Measurements from ENCODE around the gene ATXN7L1.

Gene ATXN7L1

DNA sequence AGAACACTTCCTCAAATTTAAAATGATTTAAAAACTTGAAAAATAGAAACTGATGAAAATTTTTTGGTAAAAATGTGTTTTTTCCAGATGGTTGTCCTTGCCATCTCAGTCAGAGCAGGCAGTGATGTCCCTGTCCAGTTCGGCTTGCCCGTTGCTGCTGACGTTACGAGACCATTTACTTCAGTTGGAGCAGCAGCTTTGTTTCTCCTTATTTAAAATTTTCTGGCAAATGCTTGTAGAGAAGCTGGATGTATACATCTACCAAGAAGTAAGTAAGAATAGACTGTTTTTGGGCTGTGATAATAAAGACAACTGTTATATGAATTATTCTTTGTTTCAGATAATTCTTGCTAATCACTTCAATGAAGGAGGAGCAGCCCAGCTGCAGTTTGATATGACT lies 311.2 kb downstream of the ATXN7L1 start:
- TF ChIP-seq, protein P1, sequence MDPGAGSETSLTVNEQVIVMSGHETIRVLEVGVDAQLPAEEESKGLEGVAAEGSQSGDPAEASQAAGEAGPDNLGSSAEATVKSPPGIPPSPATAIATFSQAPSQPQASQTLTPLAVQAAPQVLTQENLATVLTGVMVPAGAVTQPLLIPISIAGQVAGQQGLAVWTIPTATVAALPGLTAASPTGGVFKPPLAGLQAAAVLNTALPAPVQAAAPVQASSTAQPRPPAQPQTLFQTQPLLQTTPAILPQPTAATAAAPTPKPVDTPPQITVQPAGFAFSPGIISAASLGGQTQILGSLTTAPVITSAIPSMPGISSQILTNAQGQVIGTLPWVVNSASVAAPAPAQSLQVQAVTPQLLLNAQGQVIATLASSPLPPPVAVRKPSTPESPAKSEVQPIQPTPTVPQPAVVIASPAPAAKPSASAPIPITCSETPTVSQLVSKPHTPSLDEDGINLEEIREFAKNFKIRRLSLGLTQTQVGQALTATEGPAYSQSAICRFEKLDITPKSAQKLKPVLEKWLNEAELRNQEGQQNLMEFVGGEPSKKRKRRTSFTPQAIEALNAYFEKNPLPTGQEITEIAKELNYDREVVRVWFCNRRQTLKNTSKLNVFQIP (CRISPR knock-in tag; IDR thresholded peaks at IDR 0.05; ENCODE audit: borderline replicate concordance, low read depth), result no peak
- TF ChIP-seq ZFP3 (CRISPR knock-in tag; IDR thresholded peaks at IDR 0.05), result no peak
- ATAC-seq, result no peak

DNA sequence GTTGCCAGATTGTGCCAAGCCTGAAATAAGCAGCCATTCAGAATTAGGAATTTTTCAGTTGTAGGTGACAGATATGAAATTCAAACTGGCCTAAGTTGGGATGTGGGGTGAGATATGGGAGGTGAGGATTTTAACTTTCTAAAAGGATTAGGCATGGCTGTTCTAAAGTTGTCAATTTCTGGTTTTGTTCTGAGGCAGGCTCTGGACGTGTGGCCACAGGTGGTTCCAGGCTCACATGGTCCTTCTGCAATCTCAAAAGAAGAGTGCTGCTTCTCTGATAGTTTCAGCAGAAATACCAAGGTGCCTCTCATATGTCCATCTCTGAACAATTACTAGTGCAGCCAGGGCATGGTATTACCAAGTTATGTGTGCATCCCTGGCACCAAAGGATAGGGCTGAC lies 316.5 kb downstream of the ATXN7L1 start:
- no peak for ATAC-seq
- TF ChIP-seq, protein P2, sequence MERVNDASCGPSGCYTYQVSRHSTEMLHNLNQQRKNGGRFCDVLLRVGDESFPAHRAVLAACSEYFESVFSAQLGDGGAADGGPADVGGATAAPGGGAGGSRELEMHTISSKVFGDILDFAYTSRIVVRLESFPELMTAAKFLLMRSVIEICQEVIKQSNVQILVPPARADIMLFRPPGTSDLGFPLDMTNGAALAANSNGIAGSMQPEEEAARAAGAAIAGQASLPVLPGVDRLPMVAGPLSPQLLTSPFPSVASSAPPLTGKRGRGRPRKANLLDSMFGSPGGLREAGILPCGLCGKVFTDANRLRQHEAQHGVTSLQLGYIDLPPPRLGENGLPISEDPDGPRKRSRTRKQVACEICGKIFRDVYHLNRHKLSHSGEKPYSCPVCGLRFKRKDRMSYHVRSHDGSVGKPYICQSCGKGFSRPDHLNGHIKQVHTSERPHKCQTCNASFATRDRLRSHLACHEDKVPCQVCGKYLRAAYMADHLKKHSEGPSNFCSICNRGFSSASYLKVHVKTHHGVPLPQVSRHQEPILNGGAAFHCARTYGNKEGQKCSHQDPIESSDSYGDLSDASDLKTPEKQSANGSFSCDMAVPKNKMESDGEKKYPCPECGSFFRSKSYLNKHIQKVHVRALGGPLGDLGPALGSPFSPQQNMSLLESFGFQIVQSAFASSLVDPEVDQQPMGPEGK (CRISPR knock-in tag; IDR thresholded peaks at IDR 0.05; ENCODE audit: borderline replicate concordance), result no peak
- TF ChIP-seq SNAI2 (CRISPR knock-in tag; IDR thresholded peaks at IDR 0.05) (no peak), TCF4 (CRISPR knock-in tag; IDR thresholded peaks at IDR 0.05; ENCODE audit: borderline replicate concordance) (no peak), TOX (CRISPR knock-in tag; IDR thresholded peaks at IDR 0.05; ENCODE audit: borderline replicate concordance) (no peak), ZFP3 (CRISPR knock-in tag; IDR thresholded peaks at IDR 0.05) (no peak), ZFP30 (CRISPR knock-in tag; IDR thresholded peaks at IDR 0.05) (no peak), PPARA (CRISPR knock-in tag; IDR thresholded peaks at IDR 0.05; ENCODE audit: borderline replicate concordance) (no peak), ISL1 (CRISPR knock-in tag; IDR thresholded peaks at IDR 0.05) (no peak), ARNTL (CRISPR knock-in tag; IDR thresholded peaks at IDR 0.05; ENCODE audit: borderline replicate concordance, low read depth) (no peak), BACH2 (CRISPR knock-in tag; IDR thresholded peaks at IDR 0.05; ENCODE audit: borderline replicate concordance) (no peak), ZNF70 (CRISPR knock-in tag; IDR thresholded peaks at IDR 0.05) (no peak), CSDC2 (CRISPR knock-in tag; IDR thresholded peaks at IDR 0.05) (no peak), ESRRG (CRISPR knock-in tag; IDR thresholded peaks at IDR 0.05) (no peak)
- TF ChIP-seq, protein P3, sequence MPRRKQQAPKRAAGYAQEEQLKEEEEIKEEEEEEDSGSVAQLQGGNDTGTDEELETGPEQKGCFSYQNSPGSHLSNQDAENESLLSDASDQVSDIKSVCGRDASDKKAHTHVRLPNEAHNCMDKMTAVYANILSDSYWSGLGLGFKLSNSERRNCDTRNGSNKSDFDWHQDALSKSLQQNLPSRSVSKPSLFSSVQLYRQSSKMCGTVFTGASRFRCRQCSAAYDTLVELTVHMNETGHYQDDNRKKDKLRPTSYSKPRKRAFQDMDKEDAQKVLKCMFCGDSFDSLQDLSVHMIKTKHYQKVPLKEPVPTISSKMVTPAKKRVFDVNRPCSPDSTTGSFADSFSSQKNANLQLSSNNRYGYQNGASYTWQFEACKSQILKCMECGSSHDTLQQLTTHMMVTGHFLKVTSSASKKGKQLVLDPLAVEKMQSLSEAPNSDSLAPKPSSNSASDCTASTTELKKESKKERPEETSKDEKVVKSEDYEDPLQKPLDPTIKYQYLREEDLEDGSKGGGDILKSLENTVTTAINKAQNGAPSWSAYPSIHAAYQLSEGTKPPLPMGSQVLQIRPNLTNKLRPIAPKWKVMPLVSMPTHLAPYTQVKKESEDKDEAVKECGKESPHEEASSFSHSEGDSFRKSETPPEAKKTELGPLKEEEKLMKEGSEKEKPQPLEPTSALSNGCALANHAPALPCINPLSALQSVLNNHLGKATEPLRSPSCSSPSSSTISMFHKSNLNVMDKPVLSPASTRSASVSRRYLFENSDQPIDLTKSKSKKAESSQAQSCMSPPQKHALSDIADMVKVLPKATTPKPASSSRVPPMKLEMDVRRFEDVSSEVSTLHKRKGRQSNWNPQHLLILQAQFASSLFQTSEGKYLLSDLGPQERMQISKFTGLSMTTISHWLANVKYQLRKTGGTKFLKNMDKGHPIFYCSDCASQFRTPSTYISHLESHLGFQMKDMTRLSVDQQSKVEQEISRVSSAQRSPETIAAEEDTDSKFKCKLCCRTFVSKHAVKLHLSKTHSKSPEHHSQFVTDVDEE (CRISPR knock-in tag; IDR thresholded peaks at IDR 0.05), result no peak
- TF ChIP-seq, protein P1 (CRISPR knock-in tag; IDR thresholded peaks at IDR 0.05; ENCODE audit: borderline replicate concordance, low read depth), result no peak
- TF ChIP-seq, protein P4, sequence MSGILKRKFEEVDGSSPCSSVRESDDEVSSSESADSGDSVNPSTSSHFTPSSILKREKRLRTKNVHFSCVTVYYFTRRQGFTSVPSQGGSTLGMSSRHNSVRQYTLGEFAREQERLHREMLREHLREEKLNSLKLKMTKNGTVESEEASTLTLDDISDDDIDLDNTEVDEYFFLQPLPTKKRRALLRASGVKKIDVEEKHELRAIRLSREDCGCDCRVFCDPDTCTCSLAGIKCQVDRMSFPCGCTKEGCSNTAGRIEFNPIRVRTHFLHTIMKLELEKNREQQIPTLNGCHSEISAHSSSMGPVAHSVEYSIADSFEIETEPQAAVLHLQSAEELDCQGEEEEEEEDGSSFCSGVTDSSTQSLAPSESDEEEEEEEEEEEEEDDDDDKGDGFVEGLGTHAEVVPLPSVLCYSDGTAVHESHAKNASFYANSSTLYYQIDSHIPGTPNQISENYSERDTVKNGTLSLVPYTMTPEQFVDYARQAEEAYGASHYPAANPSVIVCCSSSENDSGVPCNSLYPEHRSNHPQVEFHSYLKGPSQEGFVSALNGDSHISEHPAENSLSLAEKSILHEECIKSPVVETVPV (CRISPR knock-in tag; IDR thresholded peaks at IDR 0.05), result no peak
